ENCODE results near the gene MTX1. TPM values are rescaled to one million over a fixed set of nuclear protein-coding genes. Genes with fewer than 3 reads are reported as not detected.

MTX1 gene
- total RNA-seq, 2 experiments from 2014 or later, result 43.9 to 70.2 TPM

DNA sequence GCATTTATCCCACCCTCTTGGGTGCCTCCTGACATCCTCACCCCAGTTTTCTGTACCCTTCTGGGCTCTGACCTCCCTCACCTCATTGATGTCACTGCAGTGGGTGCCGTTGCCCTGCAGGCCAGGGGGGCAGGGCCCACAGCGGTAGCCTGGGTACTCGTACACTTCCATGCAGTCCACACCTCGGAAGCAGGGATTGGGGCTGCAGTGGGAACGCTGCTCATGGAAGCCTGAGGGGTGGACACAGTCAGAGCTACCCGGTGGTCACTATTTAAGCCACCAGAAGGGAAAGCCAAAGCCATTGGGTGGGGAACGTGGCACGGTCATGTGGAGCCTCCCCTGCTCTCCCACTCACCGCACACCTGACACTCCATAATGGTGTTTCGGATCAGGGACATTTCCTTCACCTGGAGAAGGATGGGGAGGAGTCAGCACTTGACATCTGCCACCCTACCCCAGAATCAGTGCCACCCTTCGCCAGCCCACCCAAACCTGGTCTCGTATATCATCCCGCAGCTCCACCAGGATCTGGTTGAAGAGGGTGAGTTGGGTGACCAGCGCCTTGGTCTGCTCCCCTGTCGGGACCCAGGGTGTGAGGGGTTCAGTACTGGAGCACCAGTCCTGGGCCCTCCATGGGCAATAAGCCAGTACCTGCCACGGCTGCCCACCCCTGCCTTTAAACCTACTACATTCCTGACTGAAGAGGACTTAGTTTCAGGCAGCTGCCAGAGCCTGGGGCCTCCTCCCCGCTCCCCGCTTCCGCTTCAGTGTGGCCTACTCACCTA is 5.6 kb upstream of the MTX1 start:
- POLR2A ChIA-PET, result no interaction called here

GRCh38 chr1:155205035-155205434 is 3.5 kb upstream of the MTX1 start:
- no peaks in the 10 kb centered on the region for H3K36me3 ChIP-seq (ENCODE audit: insufficient read depth, low read length)
- H2AFZ ChIP-seq (ENCODE audit: low read length), result no peak overlapping the region
- CTCF ChIA-PET (ENCODE audit: unreplicated experiment), result no interaction called here
- no peak for TF ChIP-seq EZH2phosphoT487 (IDR thresholded peaks at IDR 0.05; ENCODE audit: borderline replicate concordance, low read depth, low read length)
- TF ChIP-seq CTCF (conservative IDR thresholded peaks at IDR 0.05; ENCODE audit: low read length), result no peak
- POLR2A ChIA-PET, result no interaction called here
- intact Hi-C loops (cut with micrococcal nuclease; ENCODE audit: unreplicated experiment), result loop anchor here (5.0 kb wide), 2 partner anchors 57 to 102 kb away; partner anchors contain the start of genes FDPS and SCAMP3
- peaks cover 22% of the 10 kb centered on the region for H3K4me1 ChIP-seq (ENCODE audit: insufficient read depth, low read length, poor library complexity, severe bottlenecking)
- no peak overlapping the region for H3K27ac ChIP-seq (ENCODE audit: low read depth, low read length, poor library complexity, severe bottlenecking)
- H3K79me2 ChIP-seq (ENCODE audit: insufficient read depth, low read depth, low read length), result no peaks in the 10 kb centered on the region
- BruUV-seq (replicated peaks), result no TSS peak
- H3K9me3 ChIP-seq (ENCODE audit: low read length), result no peaks in the 10 kb centered on the region
- H3K4me3 ChIP-seq (ENCODE audit: low read depth, low read length, poor library complexity, severe bottlenecking), result no peak overlapping the region
- H3K9me2 ChIP-seq (ENCODE audit: insufficient read depth, low read length), result no peaks in the 10 kb centered on the region
- no peak overlapping the region for H3K4me2 ChIP-seq (ENCODE audit: low read length)
- no peak for DNase-seq (ENCODE audit: low spot score)
- H4K20me1 ChIP-seq (ENCODE audit: insufficient read depth, low read length), result no peaks in the 10 kb centered on the region

More for the DNA sequence above, 5.6 kb upstream of the MTX1 start:
- intact Hi-C loops (cut with micrococcal nuclease; ENCODE audit: unreplicated experiment), result no loop called here
- Histone ChIP-seq H3K9me2 (ENCODE audit: insufficient read depth, low read length) (no peaks in the 10 kb centered on the region), H3K4me3 (ENCODE audit: low read depth, low read length, poor library complexity, severe bottlenecking) (no peak overlapping the region), H2AFZ (ENCODE audit: low read length) (no peak overlapping the region), H3K36me3 (ENCODE audit: insufficient read depth, low read length) (no peaks in the 10 kb centered on the region), H3K79me2 (ENCODE audit: insufficient read depth, low read depth, low read length) (no peaks in the 10 kb centered on the region), H3K4me1 (ENCODE audit: insufficient read depth, low read length, poor library complexity, severe bottlenecking) (peaks cover 11% of the 10 kb centered on the region), H3K4me2 (ENCODE audit: low read length) (no peak overlapping the region), H3K9me3 (ENCODE audit: low read length) (no peaks in the 10 kb centered on the region), H3K27ac (ENCODE audit: low read depth, low read length, poor library complexity, severe bottlenecking) (no peak overlapping the region), H4K20me1 (ENCODE audit: insufficient read depth, low read length) (no peaks in the 10 kb centered on the region)
- no peak for DNase-seq (ENCODE audit: low spot score)
- TF ChIP-seq EZH2phosphoT487 (IDR thresholded peaks at IDR 0.05; ENCODE audit: borderline replicate concordance, low read depth, low read length), result no peak
- no peak for TF ChIP-seq CTCF (conservative IDR thresholded peaks at IDR 0.05; ENCODE audit: low read length)
- BruUV-seq (replicated peaks), result no TSS peak
- CTCF ChIA-PET (ENCODE audit: unreplicated experiment), result no interaction called here

DNA sequence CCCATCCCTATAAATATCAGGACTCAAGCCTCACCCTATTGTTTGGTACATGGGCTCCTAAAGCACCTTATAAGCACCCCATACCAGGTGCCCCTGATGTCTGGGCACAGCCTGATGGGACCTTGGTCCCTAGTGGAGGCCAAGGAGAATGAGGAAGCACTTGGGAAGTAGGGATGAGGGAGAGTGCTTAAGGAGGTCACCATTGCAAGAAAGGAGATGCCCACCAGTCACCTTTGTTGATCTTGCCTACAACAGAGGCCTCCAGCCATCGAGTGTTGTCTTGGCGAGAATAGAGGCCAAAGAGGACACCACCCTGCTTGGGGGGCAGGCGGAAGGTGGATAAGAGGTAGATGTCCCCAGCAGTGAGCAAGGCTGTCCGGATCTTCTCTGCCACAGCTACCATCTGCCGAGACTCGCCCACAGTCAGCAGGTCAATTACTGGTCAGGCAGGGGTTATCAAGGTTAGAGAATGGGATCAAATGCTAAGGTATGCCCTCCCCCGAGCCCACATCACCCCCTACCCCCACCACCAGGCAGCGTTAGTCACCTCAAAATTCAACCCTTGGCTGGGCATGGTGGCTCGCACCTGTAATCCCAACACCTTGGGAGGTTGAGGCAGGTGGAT is 2.4 kb upstream of the MTX1 start:
- Histone ChIP-seq H4K20me1 (ENCODE audit: insufficient read depth, low read length) (no peaks in the 10 kb centered on the region), H3K4me1 (ENCODE audit: insufficient read depth, low read length, poor library complexity, severe bottlenecking) (peaks cover 28% of the 10 kb centered on the region), H3K27ac (ENCODE audit: low read depth, low read length, poor library complexity, severe bottlenecking) (no peak overlapping the region), H3K4me3 (ENCODE audit: low read depth, low read length, poor library complexity, severe bottlenecking) (no peak overlapping the region), H3K79me2 (ENCODE audit: insufficient read depth, low read depth, low read length) (no peaks in the 10 kb centered on the region), H2AFZ (ENCODE audit: low read length) (no peak overlapping the region), H3K36me3 (ENCODE audit: insufficient read depth, low read length) (no peaks in the 10 kb centered on the region), H3K9me3 (ENCODE audit: low read length) (no peaks in the 10 kb centered on the region), H3K9me2 (ENCODE audit: insufficient read depth, low read length) (no peaks in the 10 kb centered on the region), H3K4me2 (ENCODE audit: low read length) (no peak overlapping the region)
- CTCF ChIA-PET (ENCODE audit: unreplicated experiment), result no interaction called here
- BruUV-seq (replicated peaks), result no TSS peak
- POLR2A ChIA-PET, result interaction anchor here (1.8 kb wide), 1 partner anchor 19 kb away, joined by 9 read pairs; no protein-coding TSS in a partner anchor
- TF ChIP-seq EZH2phosphoT487 (IDR thresholded peaks at IDR 0.05; ENCODE audit: borderline replicate concordance, low read depth, low read length) (no peak), CTCF (conservative IDR thresholded peaks at IDR 0.05; ENCODE audit: low read length) (no peak)
- intact Hi-C loops (cut with micrococcal nuclease; ENCODE audit: unreplicated experiment), result loop anchor here (5.0 kb wide), 2 partner anchors 56 to 101 kb away; partner anchors contain the start of genes FDPS and SCAMP3
- DNase-seq (ENCODE audit: low spot score), result no peak

Measured in OCI-LY7 (cell line).